ENCODE data around the gene PXDN. TPM values are rescaled to one million over a fixed set of nuclear protein-coding genes. Genes with fewer than 3 reads are reported as not detected.

Gene PXDN
- total RNA-seq, 1 donor from 2014 or later, result 1.5 TPM

- intact Hi-C loops (cut with micrococcal nuclease), result no loop called here
These were observed 11.3 kb upstream of the PXDN start for GRCh38 chr2:1755436-1756191.

- intact Hi-C loops (cut with micrococcal nuclease), result no loop called here
These were observed 10.3 kb upstream of the PXDN start for GRCh38 chr2:1754461-1755170.

DNA sequence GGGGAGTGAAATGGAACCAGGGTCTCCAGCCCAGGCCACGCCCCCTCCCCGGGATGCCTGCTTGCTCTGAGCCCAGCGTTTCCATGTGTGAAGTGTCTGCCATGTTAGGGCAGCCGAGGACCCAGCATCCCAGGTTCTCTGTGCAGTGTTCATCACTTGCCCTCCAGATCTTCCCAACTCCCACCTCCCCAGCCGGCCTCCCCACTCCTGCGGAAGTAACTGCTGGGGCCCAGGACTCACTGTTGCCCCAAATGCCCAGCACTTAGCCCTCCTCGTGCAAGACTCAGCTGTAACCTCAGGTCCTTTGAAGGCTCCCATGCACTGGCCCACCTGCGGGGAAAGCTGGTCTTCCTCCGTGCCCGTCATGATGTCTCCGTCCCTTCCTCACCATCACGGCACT is 9.7 kb upstream of the PXDN start:
- intact Hi-C loops (cut with micrococcal nuclease), result no loop called here

GRCh38 chr2:1752751-1753150 is 8.4 kb upstream of the PXDN start:
- intact Hi-C loops (cut with micrococcal nuclease), result no loop called here

GRCh38 chr2:1751767-1752725 is 7.7 kb upstream of the PXDN start:
- intact Hi-C loops (cut with micrococcal nuclease), result no loop called here

- intact Hi-C loops (cut with micrococcal nuclease), result no loop called here
These were observed 6.8 kb upstream of the PXDN start for GRCh38 chr2:1750933-1751766.

DNA sequence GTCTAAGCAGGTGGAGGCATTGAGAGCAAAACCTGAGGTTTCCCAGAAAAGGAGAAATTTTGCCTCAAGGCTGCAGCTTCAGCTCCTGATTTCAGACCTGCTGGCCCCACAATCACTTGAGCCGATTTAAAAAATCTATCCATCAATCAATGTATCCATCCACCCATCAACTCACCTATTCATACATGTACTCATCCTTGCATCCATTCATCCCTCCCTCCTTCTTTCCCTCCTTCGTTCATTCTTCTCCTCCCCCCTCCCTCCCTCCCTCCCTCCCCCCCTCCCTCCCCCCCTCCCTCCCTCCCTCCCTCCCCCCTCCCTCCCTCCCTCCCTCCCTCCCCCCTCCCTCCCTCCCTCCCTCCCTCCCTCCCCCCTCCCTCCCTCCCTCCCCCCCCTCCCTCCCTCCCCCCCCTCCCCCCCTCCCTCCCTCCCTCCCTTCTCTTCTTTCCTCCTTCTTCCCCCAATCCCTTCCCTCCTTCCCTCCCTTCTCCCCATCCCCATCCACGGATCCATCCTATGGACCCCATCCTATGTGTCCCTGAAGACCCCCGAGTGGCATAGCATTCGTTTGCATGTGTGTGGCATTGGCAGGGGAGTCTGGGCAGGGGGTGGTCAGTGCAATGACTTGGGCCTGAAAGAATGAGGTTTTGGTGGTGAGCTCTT is 6.1 kb upstream of the PXDN start:
- intact Hi-C loops (cut with micrococcal nuclease), result no loop called here

GRCh38 chr2:1749489-1750119 is 5.3 kb upstream of the PXDN start:
- intact Hi-C loops (cut with micrococcal nuclease), result no loop called here

DNA sequence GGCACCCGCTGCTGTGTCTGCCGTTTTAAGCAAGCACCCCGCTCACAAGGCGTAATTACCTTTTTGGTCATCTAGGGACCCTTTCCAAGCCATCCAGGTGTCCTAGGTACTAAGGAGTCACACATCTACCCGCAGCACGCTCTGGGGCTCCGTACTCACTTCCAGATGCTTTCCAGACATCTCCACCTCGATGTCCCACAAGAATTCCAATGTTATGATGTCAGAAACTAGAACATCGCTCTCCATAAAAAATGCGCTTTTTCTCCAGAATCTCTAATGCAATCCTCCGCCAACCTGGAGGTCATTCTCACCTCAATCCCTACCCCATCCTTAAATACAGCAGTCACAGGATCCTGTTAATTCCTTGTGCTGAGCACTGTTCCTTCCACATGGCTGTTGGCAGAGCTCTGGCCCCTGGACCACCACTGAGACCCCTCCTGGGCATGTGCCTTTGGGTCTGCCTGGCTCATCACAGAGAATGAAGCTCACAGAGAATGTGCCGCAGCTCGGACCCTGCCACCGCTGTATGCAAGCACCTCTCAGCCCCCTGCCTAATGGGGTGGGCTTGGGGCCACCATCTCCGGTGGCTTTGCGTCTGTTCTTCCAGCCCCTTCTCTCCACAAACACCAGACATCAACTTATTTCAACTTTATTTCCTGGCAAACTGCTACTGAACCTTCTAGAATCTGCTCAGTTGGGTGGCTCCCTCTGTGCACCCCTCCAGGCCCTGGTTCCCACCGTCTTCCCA is 4.6 kb upstream of the PXDN start:
- intact Hi-C loops (cut with micrococcal nuclease), result no loop called here

- intact Hi-C loops (cut with micrococcal nuclease), result no loop called here
These were observed 3.9 kb upstream of the PXDN start for GRCh38 chr2:1748176-1748740.

GRCh38 chr2:1747065-1747941 is 3.0 kb upstream of the PXDN start:
- intact Hi-C loops (cut with micrococcal nuclease), result no loop called here

DNA sequence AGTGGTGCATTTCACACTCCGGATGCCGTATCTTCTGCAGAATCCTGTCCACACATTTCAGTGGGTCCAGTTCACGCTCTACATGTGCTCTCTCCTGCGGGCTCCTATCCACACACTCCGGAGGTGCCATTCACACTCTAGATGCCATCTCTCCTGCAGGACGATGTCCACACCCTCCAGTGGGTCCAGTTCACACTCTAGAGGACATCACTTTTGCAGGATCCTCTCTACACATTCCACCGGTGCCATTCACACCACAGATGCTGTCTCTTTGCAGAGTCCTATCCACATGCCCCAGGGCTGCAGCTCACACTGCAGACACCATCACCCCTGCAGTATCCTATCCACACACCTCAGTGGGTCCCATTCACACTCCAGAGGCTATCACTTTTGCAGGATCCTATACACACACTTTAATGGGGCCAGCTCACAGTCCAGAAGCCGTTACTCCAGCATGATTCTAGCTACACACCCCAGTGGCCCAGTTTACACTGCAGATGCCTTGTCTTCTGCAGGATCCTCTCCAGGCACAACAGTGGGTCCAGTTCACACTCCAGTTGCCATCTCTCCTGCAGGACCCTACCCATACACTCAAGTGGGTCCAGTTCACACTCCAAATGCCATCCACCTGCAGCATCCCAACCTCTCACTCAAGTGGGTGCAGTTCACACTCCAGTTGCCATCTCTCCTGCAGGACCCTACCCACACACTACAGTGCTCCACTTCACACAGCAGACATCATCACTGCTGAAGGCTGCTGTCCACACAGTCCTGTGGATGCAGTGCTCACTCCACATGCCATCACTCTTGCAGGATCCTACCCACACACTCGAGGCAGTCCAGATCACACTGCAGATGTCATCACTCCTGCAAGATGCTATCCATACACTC is 2.1 kb upstream of the PXDN start:
- intact Hi-C loops (cut with micrococcal nuclease), result no loop called here

DNA sequence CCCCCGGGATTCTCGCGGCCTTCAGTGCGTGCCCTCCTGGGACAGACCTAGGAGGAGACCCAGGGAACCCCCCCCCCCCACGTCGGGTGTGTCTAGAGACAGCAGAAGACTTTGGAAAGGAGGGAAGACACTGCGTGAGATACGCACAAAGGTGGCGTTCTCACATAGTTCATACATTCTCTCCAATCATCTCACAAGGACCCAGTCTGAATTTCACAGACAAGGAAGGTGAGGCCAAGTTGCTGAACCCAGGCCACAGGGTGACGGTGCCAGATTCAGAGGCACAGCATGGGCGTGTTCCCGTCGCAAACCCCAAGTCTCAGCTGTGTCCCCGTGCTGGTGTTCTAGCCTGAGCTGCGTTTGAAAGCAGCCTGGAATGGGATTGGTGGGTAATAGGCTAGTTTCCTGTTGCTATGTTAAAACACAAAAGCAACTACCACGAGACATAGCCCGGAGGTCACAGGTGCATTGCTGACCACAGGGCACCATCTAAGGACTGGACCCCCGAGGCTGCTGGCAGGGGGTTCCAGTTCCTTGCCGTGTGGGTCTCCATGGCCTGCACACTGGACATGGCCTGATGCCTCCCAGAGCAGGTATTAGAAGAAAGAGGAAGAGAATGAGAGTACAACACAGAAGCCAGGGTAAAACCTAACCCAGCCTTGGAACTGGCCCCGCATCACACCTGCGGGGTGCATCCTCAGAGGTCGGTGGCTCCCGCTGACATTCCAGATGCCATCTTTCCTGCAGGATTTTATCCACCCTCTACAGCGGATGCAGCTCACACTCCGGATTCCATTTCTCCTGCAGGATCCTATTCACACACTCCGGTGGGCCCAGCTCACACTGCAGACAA is 1.1 kb upstream of the PXDN start:
- intact Hi-C loops (cut with micrococcal nuclease), result no loop called here

- intact Hi-C loops (cut with micrococcal nuclease), result no loop called here
These were observed 217 bp downstream of the PXDN start for GRCh38 chr2:1744151-1744445.

DNA sequence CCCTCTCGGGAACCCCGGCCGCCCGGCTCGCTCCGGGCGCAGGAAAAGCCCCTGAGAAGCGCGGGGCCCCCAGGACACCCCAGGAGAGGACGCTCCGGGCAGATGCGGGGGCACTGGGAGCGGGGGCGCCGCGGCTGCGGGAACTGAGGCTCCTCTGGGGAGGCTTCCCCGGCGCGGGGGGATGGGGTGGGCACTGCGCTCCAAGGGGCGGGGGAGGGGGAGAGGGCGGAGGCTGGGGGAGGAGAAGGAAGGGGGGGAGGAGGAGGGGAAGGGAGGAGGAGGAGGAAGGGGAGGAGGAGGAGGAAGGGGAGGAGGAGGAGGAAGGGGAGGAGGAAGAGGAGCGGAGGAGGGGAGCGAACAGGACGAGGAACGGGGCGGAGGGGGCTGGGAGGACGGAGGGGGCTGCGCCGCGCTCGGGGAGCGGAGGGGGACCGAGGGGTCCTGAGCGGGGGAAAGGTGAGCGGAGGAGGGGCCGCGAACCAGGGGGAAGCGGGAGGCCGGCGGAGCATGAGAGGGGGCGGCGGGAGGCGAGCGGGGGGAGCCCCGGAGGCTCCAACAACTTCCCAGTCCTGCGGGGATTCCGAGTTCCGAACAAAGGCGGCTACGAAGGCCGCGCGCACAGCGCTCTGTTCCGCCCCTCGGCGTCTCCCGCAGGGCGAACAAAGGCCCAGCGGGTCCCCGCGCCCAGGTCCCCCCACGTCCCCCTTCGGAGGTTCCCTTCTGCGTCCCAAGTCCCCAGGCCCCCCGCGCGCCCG is 742 bp downstream of the PXDN start:
- intact Hi-C loops (cut with micrococcal nuclease), result no loop called here
